Erythroblast (primary cell): ENCODE data around the gene ZFYVE28.

Experiments
- GATA1 ChIP-seq: IDR thresholded peaks from 2 replicates; pipeline ENCODE4 v1.6.1; 2011; ENCODE audit warnings: low read depth, mild to moderate bottlenecking, control low read depth, low read length, moderate library complexity
- POLR2A ChIP-seq: IDR thresholded peaks from 2 replicates; pipeline ENCODE4 v1.6.1; 2011; ENCODE audit warnings: mild to moderate bottlenecking, low read length

- TF ChIP-seq POLR2A, result no peak
- TF ChIP-seq GATA1, result no peak
Observed at GRCh38 chr4:2372488-2373030, 45.9 kb downstream of the ZFYVE28 start.
